Epidermal melanocyte (primary cell): Measurements from ENCODE around the gene UBALD1.

ENCODE experiments used
- DNase-seq: peaks from one replicate; pipeline ENCODE4 v3.0.0; 2011; ENCODE audit warnings: low spot score; ENCODE audit not compliant: insufficient read length

UBALD1 gene

DNA sequence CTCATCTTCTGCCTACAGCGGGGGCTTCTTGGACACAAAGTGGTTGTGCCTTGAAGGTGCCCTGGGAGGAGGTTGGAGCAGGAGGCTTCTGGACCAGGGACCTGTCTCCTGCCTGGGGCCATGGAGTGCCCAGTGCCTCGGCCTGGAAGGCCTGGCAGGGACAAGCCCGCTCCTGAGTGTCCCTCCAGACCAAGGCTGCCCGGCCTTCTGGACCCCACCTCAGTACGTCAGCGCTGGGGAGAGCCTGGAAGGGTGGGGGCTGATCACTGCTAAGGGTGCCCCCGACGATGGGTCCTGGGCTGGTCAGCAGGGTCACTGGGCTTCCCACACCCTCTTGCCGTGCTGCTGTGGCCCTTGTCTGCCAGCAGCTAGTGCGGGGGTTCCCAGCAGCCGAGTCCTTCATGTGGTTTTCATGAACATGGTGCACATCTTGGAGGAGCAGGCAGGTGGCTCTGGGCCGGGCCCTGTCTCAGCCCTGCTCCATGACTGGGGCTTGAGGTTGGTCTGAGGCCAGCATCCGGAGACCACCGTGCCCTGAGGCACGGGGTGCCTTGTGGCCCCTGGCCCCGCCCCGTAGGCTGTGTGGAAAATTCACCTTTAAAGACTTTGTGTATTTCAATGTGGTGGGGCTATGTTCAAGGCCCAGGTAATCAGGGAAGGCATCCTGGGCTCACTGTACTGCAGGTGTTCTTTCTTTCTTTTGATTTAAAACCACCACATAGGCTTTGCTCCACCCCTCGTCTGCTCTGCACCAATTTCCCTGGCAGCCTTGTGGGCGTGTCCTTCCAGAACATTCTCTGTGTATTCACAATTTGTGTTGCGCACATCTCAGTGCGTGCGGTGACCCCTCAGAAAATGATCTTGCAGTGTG, 32.3 kb upstream of the UBALD1 start:
- no peak for DNase-seq

DNA sequence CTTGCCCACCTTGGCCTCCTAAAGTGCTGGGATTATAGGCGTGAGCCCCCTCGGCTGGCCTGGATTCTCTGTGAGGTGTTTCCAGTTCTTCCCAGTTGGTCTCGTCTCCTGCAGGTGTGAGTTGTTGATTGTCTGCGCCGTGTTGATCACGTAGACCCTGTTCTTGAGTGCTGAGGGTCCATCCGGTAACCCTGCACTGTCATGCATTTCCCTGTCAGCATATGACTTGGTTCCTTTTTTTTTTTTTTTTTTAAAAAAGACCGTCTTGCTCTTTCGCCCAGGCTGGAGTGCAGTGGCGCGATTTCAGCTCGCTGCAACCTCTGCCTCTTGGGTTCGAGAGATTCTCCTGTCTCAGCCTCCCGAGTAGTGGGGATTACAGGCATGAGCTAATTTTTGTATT, 27.2 kb upstream of the UBALD1 start:
- DNase-seq = no peak

GRCh38 chr16:4641306-4641687, 26.6 kb upstream of the UBALD1 start:
- DNase-seq = no peak

DNA sequence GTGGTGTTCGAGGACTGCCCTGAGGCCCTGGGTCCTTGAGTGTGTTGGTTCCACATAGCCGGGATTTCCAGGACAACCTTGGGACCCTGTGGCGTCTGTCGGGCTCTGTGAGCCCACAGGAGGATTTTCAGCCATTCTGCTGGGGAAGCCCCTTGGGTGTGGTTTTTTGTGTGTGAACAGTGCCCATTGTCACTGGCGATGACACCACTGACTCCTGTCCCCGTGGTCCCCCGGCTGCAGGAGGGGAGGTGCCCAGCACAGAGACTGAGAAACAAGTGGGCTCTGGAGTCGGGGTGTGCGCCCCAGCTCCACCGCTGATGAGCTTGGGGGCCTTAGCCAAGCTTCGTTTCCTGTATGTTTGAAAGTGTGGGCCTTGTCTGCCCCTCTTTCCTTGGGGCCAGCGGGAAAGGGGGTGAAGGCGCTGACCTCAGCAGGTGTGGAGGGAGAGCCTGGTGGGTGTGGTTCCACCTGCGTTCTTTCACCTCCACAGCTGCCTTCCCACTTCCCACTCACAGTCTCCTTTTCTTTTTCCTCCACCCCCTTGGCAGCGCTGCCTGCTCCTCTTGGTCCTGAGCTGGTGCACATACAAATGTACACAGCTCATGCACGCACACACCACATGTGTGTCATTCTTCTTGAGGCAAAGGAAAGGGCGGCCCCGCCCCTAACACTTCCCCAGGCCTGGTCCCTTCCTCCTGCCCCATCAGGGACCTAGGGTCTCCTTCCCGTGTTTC, 26.1 kb upstream of the UBALD1 start:
- DNase-seq = no peak

DNA sequence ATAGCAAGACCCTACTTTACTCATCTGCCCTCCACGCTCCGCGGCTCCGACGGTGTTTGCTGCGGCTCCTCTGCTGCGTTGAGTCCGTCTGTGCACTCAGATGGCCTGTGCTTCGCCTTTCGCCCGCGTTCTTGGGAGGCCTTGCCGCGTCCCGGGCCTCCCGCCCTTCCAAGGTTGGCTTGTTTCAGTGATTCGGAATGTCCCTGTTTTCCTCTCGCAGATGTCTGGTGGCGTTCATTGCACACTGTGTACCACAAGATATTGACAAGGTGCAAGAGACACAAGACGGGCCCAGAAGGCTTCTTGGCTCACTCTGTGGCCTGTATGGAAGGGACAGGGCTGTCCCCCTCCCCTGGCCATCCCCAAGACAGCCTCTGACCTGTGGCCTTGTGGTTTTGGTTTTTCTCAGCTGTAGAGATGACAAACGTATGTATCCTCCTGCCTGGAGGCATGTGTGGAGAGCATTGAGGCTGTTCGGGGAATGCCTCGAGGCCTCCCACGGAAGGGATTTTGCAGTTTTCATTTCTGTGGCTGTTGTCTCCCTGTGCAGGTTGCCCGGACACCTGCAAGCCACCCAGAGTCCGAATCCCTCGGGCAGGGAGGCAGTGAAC, 25.3 kb upstream of the UBALD1 start:
- DNase-seq = no peak

GRCh38 chr16:4637501-4638166, 22.9 kb upstream of the UBALD1 start:
- no peak for DNase-seq

DNA sequence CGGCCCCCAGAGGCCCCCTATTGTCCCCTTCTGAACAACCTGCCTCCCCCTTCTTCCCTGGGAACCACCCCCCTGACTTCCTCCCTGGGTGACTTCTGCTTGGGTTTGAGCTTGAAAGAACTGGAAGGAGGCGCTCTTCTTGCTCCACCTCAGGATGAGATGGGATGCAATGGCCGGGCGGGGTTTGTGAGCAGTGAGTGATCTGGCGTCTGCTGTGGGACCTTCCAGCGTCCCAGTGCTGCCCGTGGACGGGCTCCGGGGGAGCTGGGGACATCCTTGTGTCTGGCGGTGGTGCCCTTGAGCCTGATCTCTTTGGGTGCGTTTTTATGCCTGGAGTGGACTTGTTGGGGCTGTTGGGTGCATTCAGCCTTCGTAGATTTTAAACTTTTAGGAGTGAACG, 21.5 kb upstream of the UBALD1 start:
- DNase-seq = no peak

- no peak for DNase-seq
Measured at GRCh38 chr16:4634768-4635167, 20.1 kb upstream of the UBALD1 start.

DNA sequence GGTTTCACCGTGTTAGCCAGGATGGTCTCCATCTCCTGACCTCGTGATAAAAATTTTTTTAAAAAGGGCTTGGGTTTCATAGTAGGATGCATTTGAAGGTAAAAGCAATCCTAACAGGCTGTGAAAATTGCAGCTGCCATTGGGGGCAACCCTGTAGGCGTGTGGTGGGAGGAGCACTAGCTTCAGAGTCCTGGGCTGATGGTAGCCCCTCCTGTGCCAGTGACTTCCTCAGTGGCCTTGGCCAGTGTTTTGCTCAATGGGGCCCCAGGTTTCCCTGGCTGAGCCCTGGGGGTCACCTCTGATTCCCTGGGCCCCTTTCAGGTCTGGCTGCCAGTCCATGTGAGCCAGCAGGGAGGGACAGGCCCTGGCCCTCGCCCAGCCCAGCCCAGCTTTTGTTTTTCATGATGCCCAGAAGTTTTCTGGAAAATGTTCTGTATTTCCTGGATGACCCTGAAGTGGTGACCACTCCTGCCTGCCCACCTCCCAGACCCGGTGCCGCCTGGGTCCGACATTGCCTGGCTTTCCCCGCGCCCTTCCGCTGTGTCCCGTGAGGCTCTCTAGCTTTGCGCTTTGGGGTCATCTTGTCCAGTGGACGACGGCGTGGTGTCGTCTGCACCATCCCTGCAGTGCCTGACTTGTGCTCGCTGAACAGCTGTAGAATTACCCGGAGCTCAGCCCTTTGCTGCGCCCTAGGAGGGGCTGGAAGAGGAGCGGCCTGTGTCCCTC, 19.4 kb upstream of the UBALD1 start:
- DNase-seq = no peak

- DNase-seq = no peak
Measured at GRCh38 chr16:4631444-4631843, 16.8 kb upstream of the UBALD1 start.

DNA sequence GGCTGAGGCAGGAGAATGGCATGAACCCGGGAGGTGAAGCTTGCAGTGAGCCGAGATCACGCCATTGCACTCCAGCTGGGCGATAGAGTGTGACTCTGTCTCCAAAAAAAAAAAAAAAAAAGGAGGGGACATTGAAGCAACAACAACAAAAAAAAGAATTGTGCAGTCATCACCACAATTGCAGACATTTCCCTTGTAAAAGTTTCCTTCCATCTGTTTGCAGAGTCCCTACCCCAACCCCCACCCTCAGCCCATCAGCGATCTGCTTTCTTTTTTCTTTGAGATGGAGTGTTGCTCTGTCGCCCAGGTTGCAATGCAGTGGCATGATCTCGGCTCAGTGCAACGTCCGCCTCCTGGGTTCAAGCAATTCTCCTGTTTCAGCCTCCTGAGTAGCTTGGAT, 13.6 kb upstream of the UBALD1 start:
- DNase-seq = no peak

GRCh38 chr16:4626396-4626795, 11.7 kb upstream of the UBALD1 start:
- no peak for DNase-seq

- no peak for DNase-seq
Measured at GRCh38 chr16:4625560-4626159, 11.0 kb upstream of the UBALD1 start.

- peak; percentile 59 for DNase-seq
Measured at GRCh38 chr16:4624827-4625559, 10.3 kb upstream of the UBALD1 start.

- DNase-seq = peak; percentile 93
Measured at GRCh38 chr16:4624015-4624826, 9.5 kb upstream of the UBALD1 start, which contains the start of gene MGRN1. Gene MGRN1, plus strand, starts transcription at chr16:4624826. Its CDS starts 135 bp downstream, at chr16:4624961.

- DNase-seq = no peak
Measured at GRCh38 chr16:4623593-4623992, 8.9 kb upstream of the UBALD1 start.

DNA sequence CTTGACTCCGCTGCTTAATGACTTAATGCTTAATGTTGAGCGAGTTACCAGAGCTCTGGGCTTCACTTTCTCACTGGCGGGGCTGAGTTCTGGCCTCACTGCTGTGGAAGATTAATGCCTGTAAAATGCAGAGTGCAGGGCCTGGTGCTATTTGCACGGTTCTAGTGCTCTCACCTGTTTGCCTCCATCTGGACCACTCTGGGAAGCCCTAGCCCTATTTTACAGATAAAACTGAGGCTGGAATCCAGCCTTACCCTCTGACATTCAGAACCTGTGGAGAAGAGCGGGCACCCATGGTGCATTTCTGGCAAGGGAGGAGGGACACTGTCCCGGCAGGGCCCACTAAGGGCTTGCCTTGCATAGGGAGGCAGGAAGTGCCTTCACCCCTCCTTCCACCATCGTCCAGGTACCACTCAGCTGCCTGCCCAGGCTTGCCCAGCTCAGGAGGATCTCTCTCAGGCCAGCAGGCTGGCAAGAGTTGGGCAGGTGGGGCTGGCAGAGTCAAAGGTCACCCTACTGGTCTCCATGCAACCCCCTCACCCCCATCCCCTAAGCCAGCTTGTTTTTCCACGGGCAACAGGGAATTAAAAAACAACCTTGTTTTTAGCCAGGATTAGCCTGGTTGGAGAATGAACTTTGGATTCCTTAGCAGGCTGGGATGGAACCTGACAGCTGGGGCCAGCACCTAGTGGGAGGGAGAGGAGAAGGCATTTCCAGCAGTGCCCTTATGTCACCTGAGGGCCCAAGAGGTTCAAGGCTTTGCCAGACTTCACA, 4.1 kb upstream of the UBALD1 start:
- no peak for DNase-seq

DNA sequence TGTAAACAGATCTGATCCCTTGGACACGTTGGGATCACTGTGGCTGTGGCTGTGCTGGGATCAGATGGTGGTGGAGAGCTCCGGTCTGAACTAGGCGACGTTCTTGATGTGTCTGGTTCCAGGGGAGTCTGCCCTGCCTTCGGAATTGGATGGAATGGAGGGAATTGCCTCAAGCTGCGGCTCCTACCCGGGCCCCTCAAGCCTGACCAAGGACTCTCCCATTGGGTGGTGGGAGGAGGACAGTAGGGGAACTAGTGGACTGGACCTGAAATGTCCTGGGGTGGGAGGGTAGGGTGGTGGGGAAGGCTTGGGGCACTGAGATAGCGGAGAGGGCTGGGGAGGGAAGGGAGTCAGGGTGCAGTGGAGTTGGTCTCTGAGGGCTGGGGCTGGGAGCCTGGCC, 3.2 kb upstream of the UBALD1 start:
- no peak for DNase-seq
